CD4-positive, alpha-beta T cell treated with Interleukin-15 for 4 hours (primary cell): ENCODE measurements around the gene RASD1.
"Not testable (repeated sequence)": the region's sequence is repeated elsewhere in the genome, so short reads cannot be mapped to it uniquely, and the experiment has no call there.

ENCODE experiments used
- DNase-seq: peaks from one replicate; pipeline ENCODE4 v3.0.0-alpha.2; 2020; ENCODE audit warnings: low spot score

RASD1 gene

DNA sequence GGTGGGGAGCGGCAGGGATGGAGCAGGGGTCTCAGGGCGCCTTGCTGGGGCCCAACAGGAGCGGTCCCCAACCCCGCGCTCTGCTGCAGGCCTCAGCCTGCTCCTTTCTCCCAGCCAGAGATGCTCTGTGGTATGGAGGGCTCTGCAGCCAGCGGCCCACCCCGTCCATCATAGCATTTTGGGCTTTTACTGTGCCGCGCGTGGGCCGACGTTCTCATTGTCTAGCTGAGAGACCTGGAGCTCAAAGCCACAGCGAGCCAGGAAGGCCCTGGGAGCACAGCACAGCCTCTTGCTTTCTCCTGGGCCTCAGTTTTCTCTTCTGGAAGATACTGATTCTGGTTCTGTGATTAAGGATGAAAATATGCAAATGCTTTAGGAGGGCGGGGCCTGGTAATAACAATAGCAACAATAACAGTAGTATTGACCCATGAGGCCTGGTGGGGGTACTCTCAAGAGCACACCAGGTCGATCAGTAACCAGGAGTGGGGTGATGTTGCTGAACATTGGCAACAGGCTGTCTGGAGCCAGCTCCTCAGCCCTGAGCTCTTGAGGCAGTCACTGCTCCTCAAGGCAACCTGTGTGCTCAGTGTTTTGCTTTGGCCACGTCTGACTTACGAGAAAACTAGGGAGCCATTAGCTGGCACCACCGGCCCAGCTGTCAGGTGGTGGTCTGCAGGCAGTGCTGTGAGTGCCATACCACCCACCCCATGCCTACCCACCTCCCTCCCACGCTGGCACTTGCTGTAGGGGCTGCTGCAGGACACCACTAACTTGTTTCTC lies 1.1 kb upstream of the RASD1 start:
- DNase-seq, result no peak

DNA sequence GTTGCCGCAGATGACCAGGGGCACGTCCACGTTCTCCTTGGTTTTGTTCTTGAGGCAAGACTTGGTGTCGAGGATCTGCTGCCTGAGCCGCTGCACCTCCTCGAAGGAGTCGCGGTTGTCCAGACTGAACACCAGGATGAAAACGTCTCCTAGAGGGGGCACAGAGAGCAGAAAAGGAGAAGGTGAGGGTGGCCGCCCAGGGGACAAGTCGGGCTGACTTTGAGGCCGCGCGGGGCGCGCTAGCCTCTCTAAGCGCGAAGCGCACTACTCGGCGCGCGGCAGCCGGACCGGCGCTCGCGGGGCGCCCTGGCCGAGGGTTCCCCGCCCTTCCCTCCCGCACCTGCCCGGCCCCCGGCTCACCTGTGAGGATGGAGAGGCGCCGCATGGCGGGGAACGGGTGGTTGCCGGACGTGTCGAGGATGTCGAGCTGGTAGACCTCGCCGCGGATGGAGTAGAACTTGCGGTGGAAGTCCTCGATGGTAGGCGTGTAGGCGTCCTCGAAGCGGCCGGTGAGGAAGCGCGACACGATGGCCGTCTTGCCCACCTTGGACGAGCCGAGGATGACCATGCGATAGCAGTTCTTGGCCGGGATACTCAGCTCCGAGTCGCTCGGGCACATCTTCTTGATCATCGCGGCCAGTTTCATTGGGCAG lies 533 bp downstream of the RASD1 start:
- peak; percentile 10 for DNase-seq

DNA sequence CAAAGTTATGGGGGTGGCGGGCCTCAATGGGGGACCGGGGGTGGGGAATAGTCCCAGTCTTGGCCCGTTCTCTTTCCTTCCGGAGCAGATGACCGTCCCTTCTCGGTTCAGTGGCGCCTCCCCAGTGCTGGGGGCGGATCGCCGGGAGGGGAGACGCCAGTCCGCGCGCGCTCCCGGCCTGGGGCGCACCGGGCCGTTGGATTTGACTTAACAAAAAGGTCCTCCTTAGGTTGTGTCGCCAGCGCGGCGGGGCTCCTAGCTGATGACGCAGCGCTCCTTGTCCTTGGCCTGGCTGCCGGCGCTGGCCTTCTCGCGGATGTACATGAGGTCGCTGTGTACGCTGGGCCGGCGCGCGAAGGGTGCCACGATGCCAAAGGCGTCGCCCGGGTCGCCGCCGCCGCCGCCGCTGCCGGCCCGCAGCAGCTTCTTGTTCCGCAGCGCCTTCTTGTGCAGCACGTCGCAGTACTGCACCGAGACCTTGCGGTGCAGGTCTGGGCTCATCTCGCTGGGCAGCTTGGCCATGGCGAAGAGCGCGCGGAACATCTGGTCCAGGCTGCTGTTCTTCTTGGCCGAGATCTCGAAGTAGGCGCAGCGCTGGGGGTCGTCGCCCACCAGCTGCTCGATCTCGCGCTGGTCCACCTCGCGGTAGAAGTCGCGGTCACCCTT lies 1.2 kb downstream of the RASD1 start:
- DNase-seq, result no peak

DNA sequence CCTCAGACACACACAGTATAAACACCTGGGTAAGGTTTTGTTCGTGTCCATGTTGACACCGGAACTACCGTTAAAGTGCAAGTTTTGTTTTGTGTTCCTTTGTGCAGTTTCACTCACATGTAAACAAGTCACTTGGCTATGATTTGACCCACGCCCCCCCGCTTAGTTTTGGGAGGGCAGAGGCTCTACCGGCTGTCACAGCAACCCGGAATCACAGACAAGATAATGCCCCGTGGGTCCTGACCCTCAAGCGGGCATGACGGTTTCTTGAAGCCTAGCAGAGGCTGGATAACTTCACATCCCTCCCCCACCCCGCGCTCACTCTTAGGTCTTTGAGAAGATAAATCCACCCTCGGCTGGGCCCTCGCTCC lies 1.7 kb downstream of the RASD1 start:
- no peak for DNase-seq

DNA sequence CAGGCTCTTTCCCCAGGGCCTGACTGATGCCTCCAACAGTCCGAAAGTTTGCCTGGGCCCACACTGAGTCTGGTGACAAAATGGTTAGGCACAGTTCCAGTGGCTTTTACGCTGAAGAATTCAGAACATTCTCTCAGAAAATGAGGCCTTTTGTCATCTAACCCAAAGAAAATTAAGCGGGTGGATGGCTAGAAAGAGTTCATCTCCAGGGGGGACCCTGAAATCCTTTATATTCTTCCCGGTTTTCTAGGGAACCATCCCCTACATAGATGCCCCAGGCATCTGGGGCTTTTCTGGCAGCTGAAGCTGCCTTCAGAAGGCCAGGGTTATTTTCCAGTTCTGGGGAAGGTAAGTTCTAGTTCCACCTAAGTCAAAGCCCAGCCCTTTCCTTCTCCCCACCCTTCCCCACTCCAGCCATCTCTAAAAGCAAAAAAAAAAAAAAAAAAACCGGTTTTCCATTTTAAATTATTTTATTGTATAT lies 2.2 kb downstream of the RASD1 start:
- DNase-seq, result no peak

DNA sequence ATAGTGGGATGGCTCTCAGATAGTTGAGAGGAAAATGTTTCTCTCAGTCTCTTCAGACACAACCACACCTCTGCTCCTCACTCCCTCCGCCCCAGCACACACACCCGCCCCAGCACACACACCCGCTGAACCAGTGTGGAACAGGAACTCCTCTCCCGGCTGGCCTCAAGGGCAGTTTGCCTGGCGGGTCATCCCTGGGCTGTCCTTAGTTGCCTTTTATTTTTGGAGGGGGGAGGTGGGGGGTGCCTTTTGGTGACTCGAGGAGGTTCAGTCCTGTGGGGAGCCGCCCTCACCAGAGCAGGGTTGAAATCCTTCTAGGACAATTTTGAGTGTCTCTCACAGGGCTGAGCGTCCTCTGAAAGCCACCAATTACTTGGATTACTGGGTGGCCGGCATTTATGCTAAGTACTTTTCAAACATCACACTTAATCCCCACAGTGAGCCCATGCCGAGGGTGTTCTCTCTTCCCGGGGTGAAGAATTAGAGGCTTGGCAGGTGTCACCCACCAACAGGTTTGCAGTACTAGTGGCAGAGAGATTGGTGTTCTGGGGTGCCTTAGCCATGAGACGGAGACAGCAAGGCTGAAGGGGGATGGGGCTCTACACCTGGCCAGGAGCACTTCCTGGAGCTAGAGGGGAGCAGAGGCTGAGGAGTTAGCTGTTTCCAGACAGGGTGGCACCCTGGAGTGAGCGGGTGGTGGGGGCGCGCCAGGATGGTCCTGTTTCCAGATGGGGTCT lies 2.8 kb downstream of the RASD1 start:
- no peak for DNase-seq

DNA sequence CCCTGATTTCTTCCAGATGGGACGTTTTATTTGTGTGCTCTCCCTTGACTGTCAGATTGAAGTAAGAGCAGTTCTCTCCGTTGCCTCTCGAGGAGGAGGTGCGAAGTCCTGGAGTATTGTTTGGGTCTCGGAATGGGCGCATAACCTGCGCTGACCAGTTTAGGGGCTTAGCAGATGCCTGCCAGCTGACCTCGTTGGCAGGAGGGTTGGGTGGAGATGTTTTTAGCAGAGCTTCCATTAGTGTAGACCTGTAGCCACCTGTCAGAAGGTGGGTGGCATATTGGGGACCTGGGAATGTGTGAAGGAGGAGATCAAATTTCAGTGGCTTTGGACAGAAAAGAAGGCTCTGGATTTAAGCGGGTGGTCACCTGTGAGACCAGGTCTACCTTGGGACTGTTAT lies 3.6 kb downstream of the RASD1 start:
- no peak for DNase-seq

DNA sequence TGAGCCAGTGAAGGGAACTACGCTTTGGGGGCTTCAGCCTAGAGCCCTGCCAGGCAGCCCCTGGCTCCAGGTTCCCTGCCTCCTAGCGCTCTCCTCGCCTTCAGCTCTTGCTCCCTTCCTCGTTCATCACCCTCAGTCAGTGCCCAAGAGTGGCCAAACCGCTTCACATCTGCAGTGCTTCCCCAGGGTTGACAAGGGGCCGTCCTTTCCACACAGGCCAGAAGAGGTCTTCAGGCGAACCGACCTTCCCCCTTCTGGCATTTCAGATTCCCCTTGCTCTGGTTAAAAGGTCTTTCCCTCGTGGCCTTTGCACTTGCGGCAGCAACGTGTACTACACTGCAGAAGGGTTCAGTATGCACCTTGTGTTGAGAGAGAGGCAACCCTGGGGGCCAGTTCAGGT lies 4.1 kb downstream of the RASD1 start:
- DNase-seq, result no peak

DNA sequence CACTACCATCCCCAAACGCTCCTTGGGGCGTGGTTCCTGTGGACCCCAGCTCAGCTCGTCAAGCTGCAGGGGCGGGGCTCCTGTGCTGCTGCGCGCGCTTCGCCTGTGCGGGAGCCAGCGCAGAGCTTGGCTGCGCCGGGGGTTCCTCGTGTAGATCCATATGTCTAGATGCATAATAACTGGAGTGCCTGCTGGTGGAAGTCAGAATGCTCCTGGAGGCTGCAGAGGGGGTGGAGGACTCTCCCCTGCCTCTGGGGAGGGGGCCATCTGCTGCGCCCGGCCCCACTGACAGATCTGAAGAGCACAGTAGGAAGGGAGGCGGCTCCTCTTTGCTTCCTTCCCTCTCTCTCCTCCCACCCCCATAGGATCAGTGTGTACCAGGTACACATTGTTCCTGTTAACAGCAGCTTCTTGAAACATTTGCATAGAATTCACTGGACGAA lies 4.6 kb downstream of the RASD1 start:
- no peak for DNase-seq

DNA sequence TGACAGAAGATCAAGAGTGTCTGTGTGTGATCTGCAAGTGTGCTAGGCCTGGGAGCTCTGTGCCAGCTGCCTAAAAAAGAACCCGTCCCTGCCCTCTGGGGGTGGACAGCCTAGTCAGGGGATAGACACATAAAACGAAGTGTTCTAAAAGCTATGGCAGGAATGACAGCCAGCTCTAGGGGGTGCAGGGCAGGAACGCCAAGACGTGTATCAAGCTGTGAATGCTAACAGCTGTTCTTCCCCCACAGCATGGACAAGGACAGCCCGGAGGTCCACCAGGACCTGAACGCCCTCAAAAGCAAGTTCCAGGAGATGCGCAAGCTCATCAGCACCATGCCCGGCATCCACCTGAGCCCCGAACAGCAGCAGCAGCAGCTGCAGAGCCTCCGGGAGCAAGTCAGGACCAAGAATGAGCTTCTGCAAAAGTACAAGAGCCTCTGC lies 5.1 kb downstream of the RASD1 start:
- no peak for DNase-seq

DNA sequence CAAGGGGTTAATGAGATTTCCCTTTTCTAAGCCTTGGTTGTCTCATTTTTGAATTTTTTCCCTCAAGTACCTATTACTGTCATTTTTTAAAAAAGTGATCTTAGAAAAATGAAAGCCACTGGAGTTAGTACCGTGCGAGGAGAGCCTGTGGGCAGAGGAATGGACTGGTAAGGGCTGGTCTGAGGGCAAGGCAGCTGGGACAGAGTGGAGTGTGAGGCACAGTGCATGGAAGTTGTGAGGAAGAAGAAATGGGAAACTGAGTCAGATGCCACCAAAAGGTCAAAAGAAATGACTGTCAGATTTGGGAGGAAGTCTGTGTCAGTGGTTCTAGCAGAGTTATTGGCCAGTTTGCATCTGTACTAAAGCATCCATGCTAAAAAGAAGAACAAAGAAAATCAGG lies 8.2 kb downstream of the RASD1 start:
- no peak for DNase-seq

DNA sequence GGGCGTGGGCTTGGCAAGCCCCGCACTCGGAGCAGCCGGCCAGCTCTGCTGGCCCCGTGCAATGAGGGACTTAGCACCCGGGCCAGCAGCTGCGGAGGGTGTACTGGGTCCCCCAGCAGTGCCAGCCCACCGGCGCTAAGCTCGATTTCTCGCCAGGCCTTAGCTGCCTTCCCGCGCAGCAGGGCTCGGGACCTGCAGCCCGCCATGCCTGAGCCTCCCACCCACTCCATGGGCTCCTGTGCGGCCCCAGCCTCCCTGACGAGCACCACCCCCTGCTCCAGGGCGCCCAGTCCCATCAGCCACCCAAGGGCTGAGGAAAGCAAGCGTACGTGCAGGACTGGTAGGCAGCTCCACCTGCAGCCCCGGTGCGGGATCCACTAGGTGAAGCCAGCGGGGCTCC lies 9.8 kb downstream of the RASD1 start:
- DNase-seq, result not testable (repeated sequence)

DNA sequence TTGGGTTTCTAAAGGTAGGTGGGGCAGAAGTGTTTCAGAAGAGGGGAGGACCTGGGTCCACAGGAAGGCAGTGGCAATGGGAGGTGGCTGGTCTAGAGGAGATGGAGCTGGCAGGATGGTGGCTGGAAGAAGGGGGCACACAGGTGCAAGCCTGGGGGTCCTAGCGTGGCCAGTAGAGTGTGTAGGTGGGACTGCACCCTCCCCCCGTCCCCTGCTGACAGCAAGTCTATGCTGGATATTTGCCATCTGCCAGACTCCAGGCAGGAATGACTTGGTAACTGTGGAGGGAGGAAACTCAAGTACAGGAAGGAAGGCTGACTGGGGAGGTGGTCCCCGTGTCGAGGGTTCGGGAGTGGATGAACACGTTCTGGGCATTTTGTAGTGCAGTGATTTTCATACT lies 10.8 kb downstream of the RASD1 start:
- DNase-seq, result no peak

DNA sequence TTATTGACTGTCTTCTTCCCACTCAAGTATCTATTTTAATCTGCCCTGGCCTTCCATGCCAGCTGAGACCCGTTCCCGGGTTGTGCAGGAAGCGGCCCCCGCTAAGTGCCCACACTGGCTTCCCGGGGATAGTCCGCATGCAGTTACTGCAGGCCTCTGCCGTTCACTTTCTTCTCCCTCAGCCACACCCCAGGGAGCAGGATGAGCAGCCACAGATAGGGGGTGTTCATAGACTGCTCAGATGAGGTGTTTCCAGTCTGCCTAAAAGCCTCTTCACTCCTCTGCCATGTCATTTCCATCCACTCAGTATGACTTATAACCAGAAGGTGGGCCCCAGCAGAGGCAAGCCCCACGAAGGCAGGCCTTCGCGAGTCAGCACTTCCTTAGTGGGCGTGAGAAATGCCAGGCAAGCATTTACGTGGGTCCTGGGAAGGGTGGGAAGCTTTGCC lies 11.7 kb downstream of the RASD1 start:
- DNase-seq, result no peak

DNA sequence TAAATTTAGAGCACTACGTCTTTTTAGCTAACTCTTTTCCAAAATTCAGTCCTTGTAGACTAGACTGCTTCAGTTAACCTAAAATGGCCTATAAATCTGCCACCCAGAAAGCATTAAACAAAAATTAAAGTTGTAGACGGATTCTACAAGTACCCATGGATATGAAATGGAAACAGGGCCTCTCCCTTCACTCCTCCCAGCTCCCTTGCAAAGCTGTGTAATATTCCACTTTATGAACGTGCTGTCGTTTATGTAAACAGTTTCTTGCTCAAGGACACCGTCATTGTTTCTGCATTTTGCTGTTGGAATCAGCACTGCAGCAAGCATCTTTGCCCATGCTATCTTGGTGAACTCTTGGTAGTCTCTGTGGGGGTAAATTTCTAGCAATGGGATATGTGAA lies 14.3 kb downstream of the RASD1 start:
- no peak for DNase-seq

DNA sequence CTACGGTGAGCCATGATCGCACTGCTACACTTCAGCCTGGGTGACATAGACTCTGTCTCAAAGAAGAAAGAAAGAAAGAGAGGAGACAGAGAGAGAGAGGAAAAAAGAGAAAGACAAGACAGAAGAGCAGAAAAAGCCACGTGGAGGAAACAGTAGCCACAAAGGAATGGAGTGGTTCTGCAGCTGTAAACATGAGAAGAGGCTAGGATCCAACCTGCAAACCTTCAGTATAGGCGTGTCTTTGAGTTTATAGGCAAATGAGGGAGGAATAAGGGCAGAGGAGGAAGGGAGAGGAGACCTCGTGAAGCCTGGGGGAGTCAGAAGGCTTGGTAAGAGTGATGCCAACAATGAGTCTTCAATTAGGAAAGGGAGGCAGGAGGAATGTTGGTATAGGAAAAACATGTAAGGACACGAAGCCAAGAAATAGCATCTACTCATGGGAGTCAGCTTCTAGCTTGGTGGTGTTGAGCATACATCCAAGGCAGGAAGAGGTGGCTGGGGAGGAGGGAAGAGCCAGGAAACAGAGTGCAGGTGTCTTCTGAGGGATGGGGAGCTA lies 15.5 kb downstream of the RASD1 start:
- DNase-seq, result no peak

DNA sequence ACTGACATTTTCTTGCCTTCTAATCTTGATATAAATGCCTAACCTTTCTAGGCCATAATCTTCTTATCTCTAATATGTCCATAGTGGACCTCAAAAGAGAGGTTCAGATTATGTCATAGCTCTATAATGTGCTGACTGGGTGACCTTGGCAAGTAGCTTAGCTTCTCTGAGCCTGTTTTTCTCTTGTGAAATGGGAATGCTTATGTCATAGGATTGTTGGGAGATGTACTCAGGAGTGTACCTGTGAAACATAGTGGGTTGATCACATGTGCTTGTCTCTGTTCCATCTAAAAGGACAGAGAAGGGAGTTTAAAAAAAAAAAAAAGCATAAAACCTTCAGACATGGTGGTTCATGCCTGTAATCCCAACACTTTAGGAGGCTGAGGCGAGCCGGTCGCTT lies 17.0 kb downstream of the RASD1 start:
- no peak for DNase-seq

DNA sequence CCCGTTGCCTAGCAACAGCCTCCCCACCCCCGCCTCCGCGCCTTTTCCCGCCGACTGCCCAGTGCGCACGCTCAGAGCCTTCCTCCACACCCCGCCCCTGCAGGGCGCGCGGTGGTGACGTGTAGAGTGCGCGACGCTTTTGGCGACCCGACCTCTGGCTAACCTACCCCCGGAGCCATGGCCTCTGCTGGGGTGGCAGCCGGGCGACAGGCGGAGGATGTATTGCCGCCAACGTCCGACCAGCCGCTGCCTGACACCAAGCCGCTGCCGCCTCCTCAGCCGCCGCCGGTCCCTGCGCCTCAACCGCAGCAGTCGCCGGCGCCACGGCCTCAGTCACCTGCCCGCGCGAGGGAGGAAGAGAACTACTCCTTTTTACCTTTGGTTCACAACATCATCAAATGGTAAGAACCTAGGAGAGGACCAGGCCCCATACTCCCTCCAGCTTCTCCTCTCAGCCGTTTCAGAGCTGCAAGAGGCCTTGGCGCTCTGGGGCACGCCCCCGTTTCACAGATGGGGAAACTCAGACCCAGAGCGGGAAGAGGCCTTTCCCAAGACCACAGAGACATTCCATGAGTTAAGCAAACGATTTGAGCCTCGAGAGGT lies 19.2 kb downstream of the RASD1 start, which contains the start of gene MED9:
TSS of gene MED9 (plus strand) at position 136 of the 603 bp plus-strand sequence. CDS start at position 178, 42 bp downstream.
- DNase-seq, result peak; percentile 92

DNA sequence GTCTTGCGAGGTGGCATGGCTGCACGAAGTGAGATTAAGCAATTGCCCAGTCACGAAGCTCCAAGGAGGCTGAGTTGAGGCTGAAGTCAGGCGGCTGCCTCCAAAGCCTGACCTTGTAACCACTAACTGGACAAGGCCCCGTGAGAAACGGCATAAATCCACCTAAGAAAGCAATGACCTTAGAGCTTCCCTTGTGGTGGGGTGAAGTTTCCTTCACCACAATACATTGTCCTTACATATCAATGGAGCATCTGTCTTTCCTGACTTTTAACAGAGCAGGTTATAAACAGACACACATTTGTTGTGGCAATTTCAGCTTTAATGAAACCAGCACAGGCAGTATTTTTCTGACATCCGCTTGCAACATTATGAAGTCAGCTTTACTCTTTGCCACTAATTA lies 21.9 kb downstream of the RASD1 start:
- DNase-seq, result no peak

DNA sequence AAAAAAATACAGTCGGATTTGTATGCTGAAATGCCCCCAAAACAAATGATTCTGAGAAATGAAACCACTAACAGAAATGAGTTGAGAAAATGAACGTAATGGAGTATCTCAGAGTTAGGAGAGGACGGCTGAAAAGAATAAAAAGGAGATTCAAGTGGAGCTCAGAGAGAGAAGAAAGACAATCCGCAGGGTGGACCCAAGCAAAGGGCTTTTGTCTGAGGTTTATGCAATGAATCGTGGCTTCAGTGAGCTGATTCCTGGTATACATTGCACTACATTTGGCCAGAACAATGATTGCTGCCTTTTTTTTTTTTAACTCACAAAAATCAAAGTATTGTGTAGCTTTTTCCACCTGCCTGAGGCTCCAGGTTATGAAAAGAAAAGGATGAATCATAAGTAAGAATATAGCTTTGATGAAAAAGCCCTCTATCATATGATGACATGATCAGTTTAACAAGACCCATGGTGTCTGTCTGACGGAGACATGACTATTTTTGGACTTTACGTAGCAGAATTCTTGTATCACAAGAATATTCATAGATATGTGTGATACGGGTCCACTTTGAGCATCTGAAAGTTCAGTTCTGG lies 23.8 kb downstream of the RASD1 start:
- no peak for DNase-seq

DNA sequence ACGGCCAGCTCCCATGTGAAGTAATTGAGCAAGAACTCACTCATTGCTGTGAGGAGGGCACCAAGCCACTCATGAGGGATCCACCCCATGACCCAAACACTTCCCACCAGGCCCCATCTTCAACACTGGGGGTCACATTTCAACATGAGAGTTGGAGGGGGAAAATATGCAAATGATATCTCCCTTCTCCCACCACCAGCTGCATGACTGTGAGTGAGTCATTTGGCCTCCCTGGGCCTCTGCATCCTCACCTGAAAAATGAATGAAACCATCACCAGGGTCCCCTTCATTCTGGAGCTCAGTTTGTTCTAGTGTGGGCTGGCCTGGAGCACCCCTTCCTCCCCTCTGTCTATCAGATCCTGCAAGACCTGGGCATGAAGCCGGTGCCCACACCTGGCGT lies 26.2 kb downstream of the RASD1 start:
- no peak for DNase-seq
